ENCODE data around the gene FOXP2. TPM values are rescaled to one million over a fixed set of nuclear protein-coding genes. Genes with fewer than 3 reads are reported as not detected.
A peak's percentile ranks its signal among the peaks of the same experiment; 100 is the strongest.
"Not testable (repeated sequence)": the region's sequence is repeated elsewhere in the genome, so short reads cannot be mapped to it uniquely, and the experiment has no call there.

Gene FOXP2
- total RNA-seq, 2 donors from 2014 or later, result 15.5 to 16.6 TPM

GRCh38 chr7:114567416-114567815, 152.8 kb downstream of the FOXP2 start:
- no peaks in the 10 kb centered on the region for H3K27me3 ChIP-seq
- no peak for DNase-seq
- H3K36me3 ChIP-seq (replicated peaks in 1 of 2; ENCODE audit: insufficient read depth in 1 of 2, low read depth in 2 of 2), result no peaks in the 10 kb centered on the region
- ATAC-seq, result no peak
- no peak overlapping the region for H3K4me3 ChIP-seq
- H3K9me3 ChIP-seq, result no peaks in the 10 kb centered on the region
- intact Hi-C loops (cut with DNase I), result no loop called here
- no peaks in the 10 kb centered on the region for H3K4me1 ChIP-seq
- 93 to 95% methylated on average over 2 of the region's 2 CpGs for WGBS, 2 donors
- TF ChIP-seq POLR2A (IDR thresholded peaks at IDR 0.05), result no peak
- TF ChIP-seq CTCF (IDR thresholded peaks at IDR 0.05), result no peak
- no peak overlapping the region for H3K27ac ChIP-seq

DNA sequence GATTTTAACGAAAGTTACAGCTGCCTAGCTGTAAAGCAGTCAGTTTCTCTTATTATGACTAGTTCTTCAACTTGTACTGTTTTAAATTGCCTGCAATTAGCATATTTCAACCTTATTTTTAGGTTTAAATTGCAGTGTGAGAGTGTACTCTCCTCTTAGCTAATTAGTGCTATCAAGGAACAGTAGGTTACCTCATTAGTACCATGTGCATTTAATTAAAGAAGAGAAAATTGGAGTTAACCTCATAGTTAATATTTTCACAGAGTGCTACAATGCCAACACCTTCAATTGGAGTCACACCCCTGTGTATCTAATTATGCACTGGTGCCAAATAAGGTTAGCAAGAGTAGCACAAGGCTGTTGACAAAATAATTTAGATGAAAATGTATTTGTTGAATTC, 154.6 kb downstream of the FOXP2 start:
- Histone ChIP-seq H3K9me3 (no peaks in the 10 kb centered on the region), H3K27me3 (no peaks in the 10 kb centered on the region), H3K4me1 (peaks cover under 1% of the 10 kb centered on the region), H3K4me3 (no peak overlapping the region), H3K27ac (no peak overlapping the region), H3K36me3 (replicated peaks in 1 of 2; ENCODE audit: insufficient read depth in 1 of 2, low read depth in 2 of 2) (no peaks in the 10 kb centered on the region)
- ATAC-seq (no peak), DNase-seq (no peak)
- 94 to 96% methylated on average over 1 of the region's 1 CpG for WGBS, 2 donors
- TF ChIP-seq CTCF (IDR thresholded peaks at IDR 0.05), result no peak
- no peak for TF ChIP-seq POLR2A (IDR thresholded peaks at IDR 0.05)
- intact Hi-C loops (cut with DNase I), result no loop called here

- peak; percentile 92 for ATAC-seq
- H3K4me1 ChIP-seq, result peaks cover 6% of the 10 kb centered on the region
- H3K36me3 ChIP-seq (replicated peaks in 1 of 2; ENCODE audit: insufficient read depth in 1 of 2, low read depth in 2 of 2), result no peaks in the 10 kb centered on the region
- WGBS, 2 donors, result 42 to 51% methylated on average over 2 of the region's 2 CpGs
- no peaks in the 10 kb centered on the region for H3K9me3 ChIP-seq
- no peaks in the 10 kb centered on the region for H3K27me3 ChIP-seq
- H3K4me3 ChIP-seq, result no peak overlapping the region
- intact Hi-C loops (cut with DNase I), result no loop called here
- no peak for TF ChIP-seq CTCF (IDR thresholded peaks at IDR 0.05)
- no peak for TF ChIP-seq POLR2A (IDR thresholded peaks at IDR 0.05)
- H3K27ac ChIP-seq, result no peak overlapping the region
- DNase-seq, result peak; percentile 16 to 66 (median 18)
These were observed 159.8 kb downstream of the FOXP2 start for GRCh38 chr7:114574384-114574783.

- 83 to 85% methylated on average over 4 of the region's 4 CpGs for WGBS, 2 donors
- ATAC-seq (no peak), DNase-seq (no peak)
- no peak overlapping the region for H3K27ac ChIP-seq
- H3K36me3 ChIP-seq (replicated peaks in 1 of 2; ENCODE audit: insufficient read depth in 1 of 2, low read depth in 2 of 2), result no peaks in the 10 kb centered on the region
- TF ChIP-seq POLR2A (IDR thresholded peaks at IDR 0.05) (no peak), CTCF (IDR thresholded peaks at IDR 0.05) (no peak)
- intact Hi-C loops (cut with DNase I), result no loop called here
- H3K27me3 ChIP-seq, result no peaks in the 10 kb centered on the region
- H3K4me1 ChIP-seq, result peaks cover 6% of the 10 kb centered on the region
- no peak overlapping the region for H3K4me3 ChIP-seq
- no peaks in the 10 kb centered on the region for H3K9me3 ChIP-seq
These were observed 160.5 kb downstream of the FOXP2 start for GRCh38 chr7:114575098-114575497.

DNA sequence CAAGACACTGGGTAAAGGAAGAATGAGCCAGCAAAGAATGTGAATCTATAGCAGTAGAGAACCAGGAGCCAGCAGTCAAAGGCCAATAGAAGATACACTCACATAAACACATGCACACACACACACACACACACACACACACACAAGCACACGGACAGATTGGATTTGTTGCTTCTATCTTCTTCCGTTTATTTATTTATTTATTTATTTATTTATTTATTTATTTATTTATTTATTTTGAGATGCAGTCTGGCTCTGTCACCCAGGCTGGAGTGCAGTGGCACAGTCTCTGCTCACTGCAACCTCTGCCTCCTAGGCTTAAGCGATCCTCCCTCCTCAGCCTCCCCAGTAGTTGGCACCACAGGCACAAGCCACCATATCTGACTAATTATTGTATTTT, 166.3 kb downstream of the FOXP2 start:
- H3K4me1 ChIP-seq; intact Hi-C loops (cut with DNase I): not testable (repeated sequence)
- 83 to 95% methylated on average over 3 of the region's 3 CpGs for WGBS, 2 donors

More for the DNA sequence above, 166.3 kb downstream of the FOXP2 start:
- ATAC-seq; H3K36me3 ChIP-seq (replicated peaks in 1 of 2; ENCODE audit: insufficient read depth in 1 of 2, low read depth in 2 of 2); H3K9me3 ChIP-seq; H3K27ac ChIP-seq; H3K4me3 ChIP-seq; DNase-seq; H3K27me3 ChIP-seq: not testable (repeated sequence)
